ENCODE data around the gene MTNR1A. TPM values are rescaled to one million over a fixed set of nuclear protein-coding genes. Genes with fewer than 3 reads are reported as not detected.

The MTNR1A gene
- total and polyA plus RNA-seq, 9 of the 15 experiments (the other 6 are each of a cell fraction or from before 2014, with no cell fraction given): 0.09 to 0.12 (median 0.10) TPM; not detected in 5

DNA sequence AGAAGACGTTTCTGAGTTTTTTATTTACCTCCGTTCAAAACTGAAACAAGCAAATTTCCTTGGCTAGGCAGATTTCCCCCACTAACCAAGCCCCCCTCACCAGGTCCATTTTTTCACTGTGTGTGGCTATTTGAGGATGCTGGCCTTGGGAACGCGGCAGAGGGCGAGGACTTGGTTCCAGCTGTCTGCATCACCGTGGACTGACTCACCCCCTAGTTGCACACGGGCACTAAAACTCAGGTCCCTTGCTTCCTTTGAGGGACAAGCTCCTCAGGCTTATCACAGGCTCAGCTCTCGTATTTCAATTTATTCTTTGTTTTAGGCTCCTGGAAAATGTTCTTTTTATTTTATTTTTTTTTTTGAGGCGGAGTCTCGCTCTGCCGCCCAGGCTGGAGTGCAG lies 8.4 kb upstream of the MTNR1A start (continued):
- TF ChIP-seq ZMIZ1 (IDR thresholded peaks at IDR 0.05; ENCODE audit: low read depth in 2 of 2, low read length in 2 of 2) (no peak), KAT7 (CRISPR knock-in tag; IDR thresholded peaks at IDR 0.05; ENCODE audit: borderline replicate concordance) (no peak)

- H3K9me3 ChIP-seq (replicated peaks; ENCODE audit: control insufficient read depth, insufficient read depth, low read depth, low read length): no peaks in the 10 kb centered on the region
- H3K36me3 ChIP-seq (ENCODE audit: control insufficient read depth, insufficient read depth, low read length): no peaks in the 10 kb centered on the region
- no peaks in the 10 kb centered on the region; a peak in 1 of 5 replicates for H3K4me1 ChIP-seq (replicated peaks in 1 of 2; ENCODE audit: control insufficient read depth in 2 of 2, insufficient read depth in 2 of 2, low read length in 2 of 2)
- no peak overlapping the region for H3K4me3 ChIP-seq
- H2AFZ ChIP-seq (ENCODE audit: low read depth, low read length): no peak overlapping the region
- H3K79me2 ChIP-seq (ENCODE audit: control insufficient read depth, insufficient read depth, low read length): no peaks in the 10 kb centered on the region
- intact Hi-C loops (cut with micrococcal nuclease) (no loop called here), in situ Hi-C loops (cut with MboI) (no loop called here)
- no peak for DNase-seq (ENCODE audit: extremely low read depth in 1 of 4, low spot score in 3 of 4)
- WGBS (ENCODE audit: insufficient coverage, low coverage, missing lambda C conversion rate): 8% methylated on average over 1 of the region's 1 CpG
- H3K9ac ChIP-seq (ENCODE audit: insufficient read depth in 1 of 2, low read depth in 2 of 2, low read length in 2 of 2): no peak overlapping the region
- no peak overlapping the region for H3K27ac ChIP-seq (ENCODE audit: extremely low read depth, low read depth, low read length)
- POLR2A ChIA-PET: no interaction called here
- TF ChIP-seq ZNF140 (CRISPR knock-in tag; IDR thresholded peaks at IDR 0.05) (no peak), CEBPG (CRISPR knock-in tag; IDR thresholded peaks at IDR 0.05) (no peak), CEBPG (tag; conservative IDR thresholded peaks at IDR 0.05 in 1 of 2, IDR thresholded peaks at IDR 0.05 in 1 of 2) (0 out of 4 replicates have a peak, but pooled peaks of 1 of the 2 experiments have one; percentile 10), CEBPB (tag; IDR thresholded peaks at IDR 0.05) (0 out of 2 replicates have a peak, but pooled peaks have one; percentile 7)
- no peaks in the 10 kb centered on the region for H4K20me1 ChIP-seq (replicated peaks; ENCODE audit: control insufficient read depth, insufficient read depth, low read length)
- CTCF ChIA-PET (ENCODE audit: low intra/inter-chr PET ratio): no interaction called here
- H3K4me2 ChIP-seq (ENCODE audit: insufficient read depth, low read length): no peak overlapping the region
- BruUV-seq (replicated peaks): no TSS peak
- ATAC-seq: no peak
- peaks cover 11 to 12% of the 10 kb centered on the region in 2 experiments for H3K27me3 ChIP-seq (ENCODE audit: control insufficient read depth in 2 of 2, insufficient read depth in 2 of 2, low read length in 2 of 2)
- H3K9me1 ChIP-seq (ENCODE audit: control insufficient read depth, insufficient read depth, low read length): no peaks in the 10 kb centered on the region
- no peak for FAIRE-seq
Measured at GRCh38 chr4:186561748-186562147, 6.4 kb upstream of the MTNR1A start.
